ENCODE data around the gene CD55. TPM values are rescaled to one million over a fixed set of nuclear protein-coding genes. Genes with fewer than 3 reads are reported as not detected.
A peak's percentile ranks its signal among the peaks of the same experiment; 100 is the strongest.

CD55 gene
- total and polyA plus RNA-seq, 2 of the 8 experiments (the other 6 are each of a cell fraction or from before 2014, with no cell fraction given), result 20.1 to 22.8 TPM

GRCh38 chr1:207345644-207346477, 24.4 kb downstream of the CD55 start:
- no peak overlapping the region for H3K4ac ChIP-seq (replicated peaks; ENCODE audit: insufficient read length, low read depth, low read length)
- DNase-seq (ENCODE audit: low read depth in 1 of 2, low spot score in 2 of 2), result no peak
- 0 out of 2 replicates have a peak overlapping the region, but pooled peaks have one; percentile 37 for H3K27ac ChIP-seq (ENCODE audit: low read depth, low read length)
- H3K79me2 ChIP-seq (ENCODE audit: control insufficient read depth in 1 of 2, insufficient read depth in 2 of 2, low read length in 2 of 2), result no peaks in the 10 kb centered on the region; a peak in 1 of 4 replicates
- no peak overlapping the region for H3K9ac ChIP-seq (replicated peaks in 1 of 4; ENCODE audit: extremely low read depth in 1 of 4, low read depth in 3 of 4, low read length in 3 of 4)
- no peak overlapping the region for H2BK15ac ChIP-seq (ENCODE audit: low read length)
- no peak overlapping the region for H2AK5ac ChIP-seq (ENCODE audit: low read depth, low read length)
- H3K79me1 ChIP-seq (ENCODE audit: low read depth, low read length), result peaks cover 3% of the 10 kb centered on the region; the same call in 1 of the 2 replicates
- H3K4me3 ChIP-seq (ENCODE audit: extremely low read depth in 1 of 4, insufficient read depth in 2 of 4, low read depth in 3 of 4, low read length in 4 of 4), result no peak overlapping the region
- no peaks in the 10 kb centered on the region; a peak in 1 of 7 replicates for H3K4me1 ChIP-seq (replicated peaks in 1 of 4; ENCODE audit: control insufficient read depth in 3 of 4, insufficient read depth in 4 of 4, low read length in 3 of 4)
- 77% methylated on average over 7 of the region's 7 CpGs; no CpG with 5 or more reads in 1 of the 2 experiments for WGBS, 2 experiments (ENCODE audit: extremely low coverage in 1 of 2, insufficient coverage in 1 of 2, insufficient read length in 1 of 2, insufficient replicate concordance in 2 of 2, low coverage in 1 of 2, low lambda C conversion rate in 2 of 2, missing lambda C conversion rate in 1 of 2)
- peaks cover 0 to 18% (median 2%) of the 10 kb centered on the region in 4 experiments; a peak in 5 of 8 replicates for H3K36me3 ChIP-seq (ENCODE audit: control insufficient read depth in 2 of 4, insufficient read depth in 4 of 4, low read length in 3 of 4)
- H3K9me3 ChIP-seq (ENCODE audit: insufficient read depth in 2 of 2, low read depth in 1 of 2, low read length in 1 of 2), result no peaks in the 10 kb centered on the region
- no peak overlapping the region for H4K91ac ChIP-seq (replicated peaks; ENCODE audit: insufficient read length, low read length)
- no peak overlapping the region for H2BK12ac ChIP-seq (ENCODE audit: low read depth, low read length)
- H4K5ac ChIP-seq (ENCODE audit: insufficient read length, low read depth, low read length), result no peak overlapping the region
- H3K23ac ChIP-seq (ENCODE audit: insufficient read length), result no peak overlapping the region
- H3K4me2 ChIP-seq (ENCODE audit: insufficient read depth in 1 of 2, low read depth in 2 of 2, low read length in 2 of 2), result no peak overlapping the region
- FAIRE-seq, result no peak
- no peak overlapping the region for H2BK20ac ChIP-seq (ENCODE audit: low read length)
- H2BK120ac ChIP-seq (replicated peaks; ENCODE audit: low read depth, low read length), result no peak overlapping the region
- no peaks in the 10 kb centered on the region for H3K27me3 ChIP-seq (replicated peaks in 1 of 4; ENCODE audit: control insufficient read depth in 3 of 4, extremely low read depth in 1 of 4, insufficient read depth in 3 of 4, low read length in 3 of 4)
- H3K14ac ChIP-seq (ENCODE audit: insufficient read length), result no peak overlapping the region
- peak overlapping the region; percentile 25; the same call in 1 of the 2 replicates for H4K8ac ChIP-seq (ENCODE audit: extremely low read depth, insufficient read depth, low read length)
- ChIA-PET CTCF (ENCODE audit: partially characterized antibody) (interaction anchor here (1.6 kb wide), 1 partner anchor 10 kb away, joined by 5 read pairs; no protein-coding TSS in a partner anchor), POLR2A (ENCODE audit: partially characterized antibody) (no interaction called here)
- H4K20me1 ChIP-seq (replicated peaks in 1 of 2; ENCODE audit: control insufficient read depth in 1 of 2, insufficient read depth in 2 of 2, low read length in 2 of 2), result peaks cover 0 to 2% of the 10 kb centered on the region in 2 experiments
- no peak overlapping the region for H2AFZ ChIP-seq (ENCODE audit: low read length)
- H3K18ac ChIP-seq (ENCODE audit: extremely low read depth, low read length), result no peak overlapping the region
- no peaks in the 10 kb centered on the region for H3K23me2 ChIP-seq (ENCODE audit: low read depth, low read length)
- no peak overlapping the region for H2BK5ac ChIP-seq (ENCODE audit: low read depth, low read length)
- no peak for TF ChIP-seq BRCA1 (IDR thresholded peaks at IDR 0.05; ENCODE audit: low read depth, low read length)
- no peak for TF ChIP-seq RXRA (IDR thresholded peaks at IDR 0.05; ENCODE audit: insufficient read depth, low read depth, low read length)
- no peak for TF ChIP-seq TAF1 (IDR thresholded peaks at IDR 0.05; ENCODE audit: low read depth, low read length)
- no peak for TF ChIP-seq RNF2 (IDR thresholded peaks at IDR 0.05; ENCODE audit: borderline replicate concordance, low read depth, low read length, missing control alignments, poor library complexity, severe bottlenecking)
- no peak overlapping the region for H3K56ac ChIP-seq (replicated peaks; ENCODE audit: insufficient read length, low read depth, low read length)
